DMS53 treated with DMSO at 0.1 percent for 48 hours (cell line): ENCODE results near the gene GPC6.

Source experiments
- DNase-seq: peaks from one replicate; lab custom pipeline; 2025; ENCODE audit not compliant: unreplicated experiment; lab: John Stamatoyannopoulos, UW

GPC6 gene

GRCh38 chr13:93727211-93728141 lies 500.9 kb downstream of the GPC6 start:
- no peak for DNase-seq

- DNase-seq = no peak
Measured at GRCh38 chr13:93729383-93729782, 502.8 kb downstream of the GPC6 start.

GRCh38 chr13:93730780-93731179 lies 504.2 kb downstream of the GPC6 start:
- no peak for DNase-seq

GRCh38 chr13:93732186-93732585 lies 505.6 kb downstream of the GPC6 start:
- DNase-seq = no peak

- DNase-seq = no peak
Measured at GRCh38 chr13:93736081-93736480, 509.5 kb downstream of the GPC6 start.

- no peak for DNase-seq
Measured at GRCh38 chr13:93736909-93737308, 510.3 kb downstream of the GPC6 start.

GRCh38 chr13:93740334-93740733 lies 513.7 kb downstream of the GPC6 start:
- no peak for DNase-seq

GRCh38 chr13:93744033-93744432 lies 517.4 kb downstream of the GPC6 start:
- DNase-seq = no peak

GRCh38 chr13:93744886-93745285 lies 518.3 kb downstream of the GPC6 start:
- DNase-seq = no peak

- no peak for DNase-seq
Measured at GRCh38 chr13:93745884-93746283, 519.3 kb downstream of the GPC6 start.

- no peak for DNase-seq
Measured at GRCh38 chr13:93746589-93746988, 520.0 kb downstream of the GPC6 start.

GRCh38 chr13:93750676-93751075 lies 524.1 kb downstream of the GPC6 start:
- DNase-seq = no peak

GRCh38 chr13:93751117-93751516 lies 524.5 kb downstream of the GPC6 start:
- DNase-seq = no peak

GRCh38 chr13:93752541-93752940 lies 525.9 kb downstream of the GPC6 start:
- no peak for DNase-seq

GRCh38 chr13:93753639-93754038 lies 527.0 kb downstream of the GPC6 start:
- DNase-seq = no peak

- no peak for DNase-seq
Measured at GRCh38 chr13:93755341-93755740, 528.7 kb downstream of the GPC6 start.

- DNase-seq = no peak
Measured at GRCh38 chr13:93758575-93758974, 532.0 kb downstream of the GPC6 start.

GRCh38 chr13:93762708-93763426 lies 536.3 kb downstream of the GPC6 start:
- DNase-seq = no peak

GRCh38 chr13:93765062-93765461 lies 538.5 kb downstream of the GPC6 start:
- no peak for DNase-seq

GRCh38 chr13:93765811-93766210 lies 539.2 kb downstream of the GPC6 start:
- DNase-seq = no peak

- DNase-seq = no peak
Measured at GRCh38 chr13:93766719-93767118, 540.1 kb downstream of the GPC6 start.
